Measurements from ENCODE around the gene HOXB5.

DNA sequence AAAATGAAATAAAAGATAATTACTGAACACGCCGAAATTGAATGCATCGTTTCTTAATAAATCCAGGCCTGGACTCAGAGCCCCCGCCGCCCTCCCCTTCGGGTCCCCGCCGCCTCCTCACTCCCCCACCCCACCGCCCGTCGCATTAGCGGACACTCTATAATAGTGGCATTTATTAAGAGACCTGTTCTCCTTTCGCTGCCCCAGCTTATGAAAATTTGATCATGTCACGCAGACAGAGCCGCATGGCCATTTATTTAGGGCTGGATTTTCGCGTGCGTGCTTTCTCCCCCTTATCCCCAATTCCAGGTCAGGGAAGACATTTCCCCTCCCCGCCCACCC lies 42.4 kb downstream of the HOXB5 start:
- TF ChIP-seq, protein P1, sequence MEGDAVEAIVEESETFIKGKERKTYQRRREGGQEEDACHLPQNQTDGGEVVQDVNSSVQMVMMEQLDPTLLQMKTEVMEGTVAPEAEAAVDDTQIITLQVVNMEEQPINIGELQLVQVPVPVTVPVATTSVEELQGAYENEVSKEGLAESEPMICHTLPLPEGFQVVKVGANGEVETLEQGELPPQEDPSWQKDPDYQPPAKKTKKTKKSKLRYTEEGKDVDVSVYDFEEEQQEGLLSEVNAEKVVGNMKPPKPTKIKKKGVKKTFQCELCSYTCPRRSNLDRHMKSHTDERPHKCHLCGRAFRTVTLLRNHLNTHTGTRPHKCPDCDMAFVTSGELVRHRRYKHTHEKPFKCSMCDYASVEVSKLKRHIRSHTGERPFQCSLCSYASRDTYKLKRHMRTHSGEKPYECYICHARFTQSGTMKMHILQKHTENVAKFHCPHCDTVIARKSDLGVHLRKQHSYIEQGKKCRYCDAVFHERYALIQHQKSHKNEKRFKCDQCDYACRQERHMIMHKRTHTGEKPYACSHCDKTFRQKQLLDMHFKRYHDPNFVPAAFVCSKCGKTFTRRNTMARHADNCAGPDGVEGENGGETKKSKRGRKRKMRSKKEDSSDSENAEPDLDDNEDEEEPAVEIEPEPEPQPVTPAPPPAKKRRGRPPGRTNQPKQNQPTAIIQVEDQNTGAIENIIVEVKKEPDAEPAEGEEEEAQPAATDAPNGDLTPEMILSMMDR (IDR thresholded peaks at IDR 0.05) = no peak
- TF ChIP-seq POLR2A (IDR thresholded peaks at IDR 0.05) = no peak

Measured in testis (tissue), 2 donors.